Right cardiac atrium (tissue), 5 donors: ENCODE data around the gene GAGE2A. TPM values are rescaled to one million over a fixed set of nuclear protein-coding genes. Genes with fewer than 3 reads are reported as not detected.
"Not testable (repeated sequence)": the region's sequence is repeated elsewhere in the genome, so short reads cannot be mapped to it uniquely, and the experiment has no call there.

Experiments used
- ATAC-seq, 2 donors: fragments of 200-7000 bp; cut with Tn5 transposase; one replicate each; pipeline versions ENCODE4 v1.8.0 to v1.9.1; 2020; ENCODE audit warnings: moderate library complexity in 2 of 2, mild to moderate bottlenecking in 1 of 2
- DNase-seq, 3 donors: peaks; one replicate each; pipeline ENCODE4 v3.0.0-alpha.2; 2020
- H3K27ac ChIP-seq: one replicate; pipeline ENCODE4 v1.5.1; 2013; ENCODE audit warnings: mild to moderate bottlenecking, low read length, control low read depth, moderate library complexity
- H3K27me3 ChIP-seq: one replicate; pipeline ENCODE4 v1.6.1; 2013; ENCODE audit not compliant: control insufficient read depth, insufficient read depth
- H3K4me1 ChIP-seq: one replicate; pipeline ENCODE4 v1.6.1; 2013; ENCODE audit warnings: low read length; ENCODE audit not compliant: control insufficient read depth, insufficient read depth
- H3K4me3 ChIP-seq: one replicate; pipeline ENCODE4 v1.5.1; 2013; ENCODE audit warnings: low read length, control low read depth
- H3K9me3 ChIP-seq: one replicate; pipeline ENCODE4 v1.6.1; 2013; ENCODE audit warnings: low read length; ENCODE audit not compliant: control insufficient read depth
- WGBS: extraction: QIAGEN DNeasy Blood & Tissue Kit; methylation state at CpG from one replicate; pipeline ENCODE4 v1.1.7; 2013; 5-methylcytosine and 5-hydroxymethylcytosine counted together
- intact Hi-C, 4 donors: fragments of 100-400 bp; cut with DNase I; formaldehyde crosslinking; loops; one replicate each; pipeline versions ENCODE4 v1.11.0 to v1.14.0; 2022 to 2023
- long read RNA-seq, 4 donors: library from polyadenylated mRNA; unstranded; transcript quantifications; one replicate each; pipeline ENCODE4 v2.0.0, GENCODE V29; 2020 to 2021
- polyA plus RNA-seq: library from polyadenylated mRNA; stranded (reverse); fragments of 200-250 nt; gene quantifications from one replicate; pipeline ENCODE4 v1.2.3, GENCODE V29; 2013
- total RNA-seq, 4 donors: library from RNA; stranded (reverse); fragmentation: NEBNext Ultra II Directional; extraction: Animal tissue kit (Norgen Biotek cat#: 25700); gene quantifications; one replicate each; pipeline ENCODE4 v1.2.1, GENCODE V29; 2021
- donor health status: healthy with polysubstance abuse.
- donor health status: DM: no; HTN: yes; CAD: no.
- donor health status: DM: no; HTN: no; CAD: no.
- donor health status: DM: no; HTN: yes; CAD: no; lungs with severe emphysema.
- donor health status: DM: yes; HTN: yes; CAD: no.

GAGE2A gene
- total RNA-seq (not detected), polyA plus RNA-seq (not detected)
- long read RNA-seq, donor 1, result 0 reads
- long read RNA-seq, donor 2, result 0 reads
- long read RNA-seq, donor 3, result 0 reads
- long read RNA-seq, donor 4, result 0 reads

GRCh38 chrX:49589196-49589595 lies at the start of gene GAGE2A:
TSS of gene GAGE2A (plus strand) at chrX:49589496. CDS start at chrX:49590651, 1,155 bp downstream.
- DNase-seq, H3K4me3 ChIP-seq, ATAC-seq, H3K27ac ChIP-seq, intact Hi-C loops, H3K4me1 ChIP-seq, H3K27me3 ChIP-seq, H3K9me3 ChIP-seq: not testable (repeated sequence)
- no CpG with 5 or more reads among the region's 16 CpGs for WGBS

GRCh38 chrX:49541433-49541832 lies 47.9 kb upstream of the GAGE2A start, which contains the start of gene GAGE12D:
TSS of gene GAGE12D (plus strand) at chrX:49541733. CDS start at chrX:49542888, 1,155 bp downstream.
- ATAC-seq, result not testable (repeated sequence)

GRCh38 chrX:49550989-49551388 lies 38.3 kb upstream of the GAGE2A start, which contains the start of gene GAGE12E:
TSS of gene GAGE12E (plus strand) at chrX:49551289. CDS start at chrX:49552444, 1,155 bp downstream.
- no CpG with 5 or more reads among the region's 16 CpGs for WGBS
- H3K4me3 ChIP-seq, intact Hi-C loops, ATAC-seq, H3K9me3 ChIP-seq, DNase-seq, H3K27ac ChIP-seq, H3K27me3 ChIP-seq, H3K4me1 ChIP-seq: not testable (repeated sequence)

More at GRCh38 chrX:49541433-49541832, 47.9 kb upstream of the GAGE2A start, which contains the start of gene GAGE12D:
- intact Hi-C loops, H3K4me1 ChIP-seq, H3K4me3 ChIP-seq, H3K27me3 ChIP-seq, DNase-seq, H3K9me3 ChIP-seq, H3K27ac ChIP-seq: not testable (repeated sequence)
- no CpG with 5 or more reads among the region's 16 CpGs for WGBS

- DNase-seq, H3K27me3 ChIP-seq, H3K27ac ChIP-seq, ATAC-seq, H3K9me3 ChIP-seq, H3K4me3 ChIP-seq, H3K4me1 ChIP-seq, intact Hi-C loops: not testable (repeated sequence)
- no CpG with 5 or more reads among the region's 16 CpGs for WGBS
These were observed 28.8 kb upstream of the GAGE2A start, which contains the start of gene GAGE12F for GRCh38 chrX:49560542-49560941. TSS of gene GAGE12F (plus strand) at chrX:49560842. CDS start at chrX:49561997, 1,155 bp downstream.

GRCh38 chrX:49568728-49569127 lies 20.6 kb upstream of the GAGE2A start:
- H3K4me1 ChIP-seq, H3K27me3 ChIP-seq, H3K27ac ChIP-seq, ATAC-seq, H3K9me3 ChIP-seq, intact Hi-C loops, H3K4me3 ChIP-seq: not testable (repeated sequence)
- DNase-seq, result peak in 2 of 3 donors; percentile 14 to 22
- WGBS, result no CpG with 5 or more reads among the region's 11 CpGs

GRCh38 chrX:49569152-49569551 lies 20.1 kb upstream of the GAGE2A start:
- H3K9me3 ChIP-seq, H3K27ac ChIP-seq, DNase-seq, H3K4me3 ChIP-seq, H3K27me3 ChIP-seq, ATAC-seq, intact Hi-C loops, H3K4me1 ChIP-seq: not testable (repeated sequence)
- no CpG with 5 or more reads among the region's 13 CpGs for WGBS

GRCh38 chrX:49570100-49570499 lies 19.2 kb upstream of the GAGE2A start, which contains the start of gene GAGE12G:
TSS of gene GAGE12G (plus strand) at chrX:49570400. CDS start at chrX:49571555, 1,155 bp downstream.
- ATAC-seq, H3K9me3 ChIP-seq, H3K4me1 ChIP-seq, H3K27me3 ChIP-seq, H3K27ac ChIP-seq, intact Hi-C loops, H3K4me3 ChIP-seq, DNase-seq: not testable (repeated sequence)
- WGBS, result no CpG with 5 or more reads among the region's 16 CpGs

GRCh38 chrX:49579649-49580048 lies 9.6 kb upstream of the GAGE2A start, which contains the start of gene GAGE12H:
TSS of gene GAGE12H (plus strand) at chrX:49579949. CDS start at chrX:49581104, 1,155 bp downstream.
- H3K9me3 ChIP-seq, H3K4me3 ChIP-seq, ATAC-seq, H3K27me3 ChIP-seq, H3K4me1 ChIP-seq, DNase-seq, H3K27ac ChIP-seq, intact Hi-C loops: not testable (repeated sequence)
- WGBS, result no CpG with 5 or more reads among the region's 16 CpGs

- H3K4me1 ChIP-seq, H3K27me3 ChIP-seq, H3K9me3 ChIP-seq, H3K4me3 ChIP-seq, H3K27ac ChIP-seq, intact Hi-C loops, ATAC-seq: not testable (repeated sequence)
- DNase-seq, result peak; percentile 23 to 79 (median 28)
- 91% methylated on average over 25 of the region's 37 CpGs for WGBS
These were observed 628 bp downstream of the GAGE2A start for GRCh38 chrX:49589769-49590478.

GRCh38 chrX:49590488-49590887 lies 1.2 kb downstream of the GAGE2A start:
- H3K27ac ChIP-seq, H3K4me3 ChIP-seq, ATAC-seq, DNase-seq, H3K9me3 ChIP-seq, intact Hi-C loops, H3K27me3 ChIP-seq, H3K4me1 ChIP-seq: not testable (repeated sequence)
- 92% methylated on average over 10 of the region's 17 CpGs for WGBS

- H3K27ac ChIP-seq, DNase-seq, H3K4me1 ChIP-seq, H3K9me3 ChIP-seq, intact Hi-C loops, ATAC-seq, H3K27me3 ChIP-seq, H3K4me3 ChIP-seq: not testable (repeated sequence)
- no CpG with 5 or more reads among the region's 16 CpGs for WGBS
These were observed 9.4 kb downstream of the GAGE2A start, which contains the start of gene GAGE1 for GRCh38 chrX:49598720-49599119. TSS of gene GAGE1 (plus strand) at chrX:49599020. CDS start at chrX:49600175, 1,155 bp downstream.
